NT2/D1 (cell line): Measurements from ENCODE around the gene SPRING1.

Experiments used
- SUZ12 ChIP-seq: IDR thresholded peaks from 2 replicates; pipeline ENCODE4 v1.6.1; 2011; ENCODE audit not compliant: insufficient read length, insufficient read depth; ENCODE audit errors: extremely low read depth
- YY1 ChIP-seq: IDR thresholded peaks from 2 replicates; pipeline ENCODE4 v1.6.1; 2011; ENCODE audit not compliant: insufficient read length, insufficient read depth

DNA sequence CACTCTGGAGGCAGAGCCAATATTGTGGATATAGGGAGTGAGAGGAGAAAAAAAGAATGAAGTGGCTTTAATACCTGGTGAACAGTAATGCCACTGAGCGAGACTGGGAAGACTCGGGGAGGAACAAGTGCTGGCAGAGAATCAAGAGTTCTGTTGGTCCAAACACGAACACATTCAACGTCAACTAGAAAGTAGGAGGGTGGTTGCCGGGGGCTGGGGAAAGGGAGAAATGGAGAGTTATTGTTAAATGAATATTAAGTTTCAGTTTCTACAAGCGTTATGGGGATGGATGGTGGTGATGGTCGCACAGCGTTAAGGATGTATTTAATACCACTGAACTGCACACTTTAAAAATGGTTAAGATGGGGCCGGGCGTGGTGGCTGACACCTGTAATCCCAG lies 2.8 kb downstream of the SPRING1 start:
- TF ChIP-seq SUZ12: no peak
- TF ChIP-seq YY1: no peak
